ENCODE data around the gene PWP2. TPM values are rescaled to one million over a fixed set of nuclear protein-coding genes. Genes with fewer than 3 reads are reported as not detected.

The PWP2 gene
- total and polyA plus RNA-seq, 2 donors from 2014 or later: 0.84 to 8.1 TPM

- no peaks in the 10 kb centered on the region for H3K27me3 ChIP-seq (ENCODE audit: control insufficient read depth, insufficient read depth, low read length)
- H3K36me3 ChIP-seq (ENCODE audit: control insufficient read depth in 2 of 3, insufficient read depth in 3 of 3, low read length in 3 of 3): peaks cover 10 to 57% (median 27%) of the 10 kb centered on the region in 3 donors
- no peaks in the 10 kb centered on the region for H3K9me3 ChIP-seq (ENCODE audit: control insufficient read depth in 2 of 3, insufficient read depth in 1 of 3, low read length in 3 of 3)
- intact Hi-C loops (cut with DNase I): no loop called here
- no peak for FAIRE-seq
- no peak for TF ChIP-seq CTCF (IDR thresholded peaks at IDR 0.05; ENCODE audit: borderline replicate concordance, extremely low read depth, insufficient read depth)
- no peak for DNase-seq
- no peak overlapping the region for H3K4me3 ChIP-seq (ENCODE audit: low read length in 3 of 3)
- H3K9ac ChIP-seq (ENCODE audit: low read length in 3 of 3): no peak overlapping the region
- peaks cover 0 to 13% (median 10%) of the 10 kb centered on the region in 3 donors for H3K4me1 ChIP-seq (ENCODE audit: control insufficient read depth in 2 of 3, insufficient read depth in 2 of 3, low read depth in 1 of 3, low read length in 3 of 3)
- H3K27ac ChIP-seq (ENCODE audit: low read depth in 2 of 2, low read length in 2 of 2): no peak overlapping the region
These were observed 28.7 kb upstream of the PWP2 start for GRCh38 chr21:44078411-44078981.

GRCh38 chr21:44079446-44079845, 27.8 kb upstream of the PWP2 start:
- TF ChIP-seq CTCF (IDR thresholded peaks at IDR 0.05; ENCODE audit: borderline replicate concordance, extremely low read depth, insufficient read depth): no peak
- Histone ChIP-seq H3K27me3 (ENCODE audit: control insufficient read depth, insufficient read depth, low read length) (no peaks in the 10 kb centered on the region), H3K36me3 (ENCODE audit: control insufficient read depth in 2 of 3, insufficient read depth in 3 of 3, low read length in 3 of 3) (peaks cover 8 to 54% (median 22%) of the 10 kb centered on the region in 3 donors), H3K9ac (ENCODE audit: low read length in 3 of 3) (no peak overlapping the region), H3K4me1 (ENCODE audit: control insufficient read depth in 2 of 3, insufficient read depth in 2 of 3, low read depth in 1 of 3, low read length in 3 of 3) (peaks cover 0 to 22% (median 10%) of the 10 kb centered on the region in 3 donors), H3K9me3 (ENCODE audit: control insufficient read depth in 2 of 3, insufficient read depth in 1 of 3, low read length in 3 of 3) (no peaks in the 10 kb centered on the region), H3K4me3 (ENCODE audit: low read length in 3 of 3) (no peak overlapping the region), H3K27ac (ENCODE audit: low read depth in 2 of 2, low read length in 2 of 2) (no peak overlapping the region)
- DNase-seq (no peak), FAIRE-seq (no peak)
- intact Hi-C loops (cut with DNase I): no loop called here

- FAIRE-seq (no peak), DNase-seq (no peak)
- Histone ChIP-seq H3K4me1 (ENCODE audit: control insufficient read depth in 2 of 3, insufficient read depth in 2 of 3, low read depth in 1 of 3, low read length in 3 of 3) (peaks cover 0 to 26% (median 13%) of the 10 kb centered on the region in 3 donors), H3K27ac (ENCODE audit: low read depth in 2 of 2, low read length in 2 of 2) (no peak overlapping the region), H3K9ac (ENCODE audit: low read length in 3 of 3) (no peak overlapping the region), H3K9me3 (ENCODE audit: control insufficient read depth in 2 of 3, insufficient read depth in 1 of 3, low read length in 3 of 3) (no peaks in the 10 kb centered on the region), H3K27me3 (ENCODE audit: control insufficient read depth, insufficient read depth, low read length) (no peaks in the 10 kb centered on the region), H3K36me3 (ENCODE audit: control insufficient read depth in 2 of 3, insufficient read depth in 3 of 3, low read length in 3 of 3) (peaks cover 7 to 50% (median 19%) of the 10 kb centered on the region in 3 donors), H3K4me3 (ENCODE audit: low read length in 3 of 3) (no peak overlapping the region)
- intact Hi-C loops (cut with DNase I): no loop called here
- TF ChIP-seq CTCF (IDR thresholded peaks at IDR 0.05; ENCODE audit: borderline replicate concordance, extremely low read depth, insufficient read depth): no peak
These were observed 27.4 kb upstream of the PWP2 start for GRCh38 chr21:44079846-44080245.

Data from kidney (tissue), 14 donors.